Measurements from ENCODE around the gene ROBO1.

DNA sequence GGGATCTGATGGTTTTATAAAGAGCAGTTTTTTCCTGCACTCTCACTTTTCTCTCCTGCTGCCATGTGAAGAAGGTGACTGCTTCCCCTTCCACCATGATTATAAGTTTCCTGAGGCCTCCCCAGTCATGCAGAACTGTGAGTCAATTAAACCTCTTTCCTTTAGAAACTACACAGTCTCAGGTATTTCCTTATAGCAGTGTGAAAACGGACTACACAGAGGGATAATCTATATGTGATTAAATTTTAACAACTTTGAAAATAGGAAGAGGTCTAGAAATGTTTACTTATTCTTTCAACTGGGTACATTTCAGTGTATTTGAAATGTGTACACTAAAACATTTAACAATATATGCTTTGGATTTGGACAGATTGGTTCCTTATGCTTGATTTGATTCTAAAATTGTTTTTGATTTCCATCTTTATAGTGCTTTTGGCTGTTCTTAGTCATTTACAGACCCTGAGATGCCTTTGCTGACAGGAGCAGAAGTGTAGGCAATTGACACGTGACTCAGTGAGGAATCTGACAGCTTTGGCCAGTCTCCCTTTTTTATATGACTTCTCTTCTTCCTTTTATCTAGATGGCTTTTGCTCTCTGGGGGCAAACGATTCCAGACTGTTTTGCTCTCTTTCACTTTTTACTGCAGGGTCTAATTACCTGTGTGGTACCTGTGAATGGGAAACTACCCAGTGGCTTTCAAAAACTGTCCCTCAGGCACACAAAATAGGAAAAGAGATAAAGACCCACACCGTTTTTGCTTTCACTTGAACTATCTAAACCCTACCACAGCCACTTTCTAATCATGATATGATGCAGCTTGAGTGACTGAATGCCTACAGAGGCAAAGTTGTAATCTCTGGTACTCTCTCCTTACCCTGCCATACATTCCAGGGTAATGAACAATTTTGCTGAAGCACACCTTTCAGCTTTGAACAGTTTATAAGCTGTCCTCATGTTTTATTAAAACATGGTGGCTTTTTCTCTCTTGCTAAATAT is 422.6 kb downstream of the ROBO1 start:
- TF ChIP-seq, protein P1, sequence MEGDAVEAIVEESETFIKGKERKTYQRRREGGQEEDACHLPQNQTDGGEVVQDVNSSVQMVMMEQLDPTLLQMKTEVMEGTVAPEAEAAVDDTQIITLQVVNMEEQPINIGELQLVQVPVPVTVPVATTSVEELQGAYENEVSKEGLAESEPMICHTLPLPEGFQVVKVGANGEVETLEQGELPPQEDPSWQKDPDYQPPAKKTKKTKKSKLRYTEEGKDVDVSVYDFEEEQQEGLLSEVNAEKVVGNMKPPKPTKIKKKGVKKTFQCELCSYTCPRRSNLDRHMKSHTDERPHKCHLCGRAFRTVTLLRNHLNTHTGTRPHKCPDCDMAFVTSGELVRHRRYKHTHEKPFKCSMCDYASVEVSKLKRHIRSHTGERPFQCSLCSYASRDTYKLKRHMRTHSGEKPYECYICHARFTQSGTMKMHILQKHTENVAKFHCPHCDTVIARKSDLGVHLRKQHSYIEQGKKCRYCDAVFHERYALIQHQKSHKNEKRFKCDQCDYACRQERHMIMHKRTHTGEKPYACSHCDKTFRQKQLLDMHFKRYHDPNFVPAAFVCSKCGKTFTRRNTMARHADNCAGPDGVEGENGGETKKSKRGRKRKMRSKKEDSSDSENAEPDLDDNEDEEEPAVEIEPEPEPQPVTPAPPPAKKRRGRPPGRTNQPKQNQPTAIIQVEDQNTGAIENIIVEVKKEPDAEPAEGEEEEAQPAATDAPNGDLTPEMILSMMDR (IDR thresholded peaks at IDR 0.05), result no peak
- TF ChIP-seq POLR2AphosphoS5 (IDR thresholded peaks at IDR 0.05; ENCODE audit: insufficient read depth in 1 of 2, low read depth in 1 of 2), result no peak

Measured in vagina (tissue), 2 donors.